Measurements from ENCODE around the gene EPB41L3.

Gene EPB41L3

GRCh38 chr18:5370332-5370731 is 173.5 kb downstream of the EPB41L3 start:
- Histone ChIP-seq H3K4me3 (no peak overlapping the region), H3K9me3 (no peaks in the 10 kb centered on the region), H3K4me1 (no peaks in the 10 kb centered on the region), H3K27ac (no peak overlapping the region), H3K27me3 (no peaks in the 10 kb centered on the region), H3K36me3 (no peaks in the 10 kb centered on the region)
- TF ChIP-seq CTCF (IDR thresholded peaks at IDR 0.05): no peak
- DNase-seq: no peak
- intact Hi-C loops (cut with DNase I; ENCODE audit: low total_unique reads): no loop called here

GRCh38 chr18:5369513-5369912 is 174.3 kb downstream of the EPB41L3 start:
- Histone ChIP-seq H3K4me3 (no peak overlapping the region), H3K36me3 (no peaks in the 10 kb centered on the region), H3K27me3 (no peaks in the 10 kb centered on the region), H3K4me1 (no peaks in the 10 kb centered on the region), H3K27ac (no peak overlapping the region), H3K9me3 (no peaks in the 10 kb centered on the region)
- intact Hi-C loops (cut with DNase I; ENCODE audit: low total_unique reads): no loop called here
- DNase-seq: no peak
- no peak for TF ChIP-seq CTCF (IDR thresholded peaks at IDR 0.05)

- TF ChIP-seq CTCF (IDR thresholded peaks at IDR 0.05): no peak
- no peak overlapping the region for H3K27ac ChIP-seq
- no peaks in the 10 kb centered on the region for H3K4me1 ChIP-seq
- no peak overlapping the region for H3K4me3 ChIP-seq
- no peak for DNase-seq
- intact Hi-C loops (cut with DNase I; ENCODE audit: low total_unique reads): no loop called here
- no peaks in the 10 kb centered on the region for H3K36me3 ChIP-seq
- no peaks in the 10 kb centered on the region for H3K9me3 ChIP-seq
- H3K27me3 ChIP-seq: no peaks in the 10 kb centered on the region
Observed at GRCh38 chr18:5365443-5365842, 178.4 kb downstream of the EPB41L3 start.

- H3K9me3 ChIP-seq: peaks cover 0 to 3% (median 0%) of the 10 kb centered on the region in 3 donors
- no peak overlapping the region for H3K27ac ChIP-seq
- no peaks in the 10 kb centered on the region for H3K27me3 ChIP-seq
- intact Hi-C loops (cut with DNase I; ENCODE audit: low total_unique reads): no loop called here
- H3K4me3 ChIP-seq: no peak overlapping the region
- no peak for DNase-seq
- H3K4me1 ChIP-seq: no peaks in the 10 kb centered on the region
- no peak for TF ChIP-seq CTCF (IDR thresholded peaks at IDR 0.05)
- no peaks in the 10 kb centered on the region for H3K36me3 ChIP-seq
Observed at GRCh38 chr18:5350636-5351035, 193.2 kb downstream of the EPB41L3 start.
